Right renal cortex interstitium (tissue), 3 donors: ENCODE measurements around the gene RCN1. TPM values are rescaled to one million over a fixed set of nuclear protein-coding genes. Genes with fewer than 3 reads are reported as not detected.
"Not testable (repeated sequence)": the region's sequence is repeated elsewhere in the genome, so short reads cannot be mapped to it uniquely, and the experiment has no call there.

Experiments
- DNase-seq, 3 donors: peaks; one replicate each; pipeline ENCODE4 v3.0.0-alpha.2; 2013; ENCODE audit warnings: low read depth in 3 of 3, low spot score in 2 of 3
- polyA plus RNA-seq, 3 donors: library from polyadenylated mRNA; unstranded; fragments of 120-200 nt; gene quantifications; one replicate each; pipeline ENCODE4 v1.2.1, GENCODE V29; 2013; ENCODE audit not compliant: insufficient read length in 3 of 3

RCN1 gene
- polyA plus RNA-seq, 3 donors, result 179 to 213 (median 212) TPM

DNA sequence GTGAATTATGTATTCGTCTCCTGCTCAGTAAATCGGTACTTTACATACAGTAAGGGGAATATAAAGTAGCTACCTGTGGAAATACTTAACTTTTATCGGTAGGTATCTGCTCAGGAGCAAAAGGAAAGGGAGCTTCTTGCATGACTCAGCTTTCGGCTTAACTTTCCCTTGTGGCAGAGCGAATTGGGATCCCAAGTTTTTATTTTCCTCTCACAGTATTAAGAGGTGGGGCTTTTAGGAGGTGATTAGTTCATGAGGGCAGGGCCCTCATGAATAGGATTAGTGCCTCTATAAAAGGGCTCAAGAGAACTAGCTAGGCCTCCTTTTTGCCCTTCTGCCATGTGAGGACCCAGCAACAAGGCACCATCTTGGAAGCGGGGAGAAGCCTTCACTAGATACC lies 18.7 kb downstream of the RCN1 start:
- no peak for DNase-seq

DNA sequence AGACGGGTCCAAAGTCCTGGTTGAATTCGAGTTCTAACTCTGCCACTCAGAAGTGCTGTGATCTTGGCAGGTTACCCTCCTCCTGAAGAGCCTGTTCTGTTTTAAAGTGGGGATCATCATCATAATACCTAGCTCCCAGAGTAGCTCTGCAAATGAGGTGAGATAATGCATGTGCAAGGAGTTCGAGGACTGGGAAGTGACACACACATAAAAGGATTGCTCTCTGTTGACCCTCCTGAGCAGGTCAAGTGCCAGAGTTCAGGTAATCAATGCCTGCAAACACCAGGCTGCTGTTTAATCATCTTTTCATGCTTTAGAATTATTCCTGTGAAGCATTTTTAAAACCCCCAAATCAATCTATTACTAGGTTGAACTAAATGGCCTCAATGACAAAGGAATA lies 19.9 kb downstream of the RCN1 start:
- no peak for DNase-seq

DNA sequence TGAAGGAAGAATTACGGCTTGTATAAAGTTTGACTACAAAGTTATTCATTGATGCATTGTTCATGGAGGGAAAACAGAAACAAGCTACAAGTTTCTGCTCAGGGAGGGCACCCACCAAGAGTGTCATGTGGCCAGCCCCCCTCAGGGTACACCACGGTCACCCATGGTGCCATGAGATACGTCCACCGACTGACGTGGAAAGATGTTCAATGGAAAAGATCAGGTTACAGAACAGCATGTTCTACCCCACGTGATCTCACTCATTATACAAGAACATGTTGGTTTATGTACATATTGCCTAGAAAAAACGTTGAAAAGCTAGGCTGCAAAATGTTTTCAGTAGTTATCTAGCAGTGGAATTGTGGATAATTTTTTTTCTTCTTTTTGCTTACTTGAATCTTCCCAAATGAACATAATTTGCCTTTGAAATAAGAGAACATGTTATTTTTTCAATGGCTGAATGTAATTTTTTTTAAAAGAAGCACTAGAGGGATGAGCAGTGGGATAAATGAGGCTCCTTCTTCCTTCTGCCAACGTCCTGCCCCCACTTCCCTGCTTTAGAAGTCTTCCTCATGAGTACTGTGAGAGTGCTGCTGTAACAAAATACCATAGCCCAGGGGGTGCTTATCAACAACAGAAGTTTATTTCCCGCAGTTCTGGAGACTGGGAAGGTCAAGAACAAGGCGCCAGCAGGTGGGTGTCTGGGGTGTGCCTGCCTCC lies 22.5 kb downstream of the RCN1 start:
- DNase-seq, result no peak

DNA sequence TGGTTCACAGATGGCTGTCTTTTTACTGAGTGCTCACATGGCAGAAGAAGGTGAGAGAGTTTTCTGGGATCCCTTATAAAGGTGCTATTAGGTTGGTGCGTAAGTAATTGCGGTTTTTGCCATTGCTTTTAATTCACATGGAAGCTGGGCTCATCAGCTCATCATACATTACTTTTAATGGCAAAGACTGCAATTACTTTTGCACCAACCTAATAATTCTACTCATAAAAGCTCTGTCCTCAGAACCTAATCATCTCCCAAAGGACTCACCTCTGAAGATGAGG lies 23.0 kb downstream of the RCN1 start:
- DNase-seq, result no peak

DNA sequence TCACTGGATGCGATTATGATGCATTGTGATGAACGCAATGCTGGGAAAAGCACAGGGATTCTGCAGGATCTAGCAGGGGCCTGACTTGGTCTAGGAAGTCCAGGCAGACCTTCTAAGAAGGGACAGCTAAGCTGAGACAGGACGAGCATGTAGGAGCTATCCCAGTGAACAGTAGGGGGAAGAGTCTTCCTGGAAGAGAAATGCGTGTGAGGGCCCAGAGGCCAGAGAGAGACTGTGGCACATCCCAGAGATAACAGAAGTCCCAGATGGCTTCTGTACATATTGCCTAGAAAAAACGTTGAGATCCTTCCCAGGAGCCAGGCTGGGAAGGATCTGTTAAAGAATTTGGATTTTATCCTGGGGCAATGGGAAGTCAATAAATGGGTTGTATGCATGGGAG lies 24.6 kb downstream of the RCN1 start:
- DNase-seq, result no peak

DNA sequence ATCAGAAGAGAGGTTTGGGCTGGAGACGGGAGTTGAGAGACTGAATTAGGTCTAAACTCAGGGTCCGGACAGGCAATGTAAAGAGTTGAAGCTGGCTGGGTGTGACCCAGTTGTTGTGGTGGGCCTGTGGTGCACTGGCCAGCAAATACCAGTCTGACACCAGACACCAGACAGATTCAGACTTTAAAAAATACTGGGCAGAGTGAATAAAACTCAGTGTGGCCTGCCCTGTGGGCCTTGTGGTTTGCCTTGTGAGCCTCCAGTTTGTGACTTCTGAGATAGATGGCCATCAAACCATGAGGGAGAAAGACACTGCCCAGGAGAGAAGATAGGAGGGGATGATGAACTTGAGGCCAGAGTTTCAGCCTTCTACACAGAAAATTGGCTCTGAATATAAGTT lies 25.8 kb downstream of the RCN1 start:
- no peak for DNase-seq

DNA sequence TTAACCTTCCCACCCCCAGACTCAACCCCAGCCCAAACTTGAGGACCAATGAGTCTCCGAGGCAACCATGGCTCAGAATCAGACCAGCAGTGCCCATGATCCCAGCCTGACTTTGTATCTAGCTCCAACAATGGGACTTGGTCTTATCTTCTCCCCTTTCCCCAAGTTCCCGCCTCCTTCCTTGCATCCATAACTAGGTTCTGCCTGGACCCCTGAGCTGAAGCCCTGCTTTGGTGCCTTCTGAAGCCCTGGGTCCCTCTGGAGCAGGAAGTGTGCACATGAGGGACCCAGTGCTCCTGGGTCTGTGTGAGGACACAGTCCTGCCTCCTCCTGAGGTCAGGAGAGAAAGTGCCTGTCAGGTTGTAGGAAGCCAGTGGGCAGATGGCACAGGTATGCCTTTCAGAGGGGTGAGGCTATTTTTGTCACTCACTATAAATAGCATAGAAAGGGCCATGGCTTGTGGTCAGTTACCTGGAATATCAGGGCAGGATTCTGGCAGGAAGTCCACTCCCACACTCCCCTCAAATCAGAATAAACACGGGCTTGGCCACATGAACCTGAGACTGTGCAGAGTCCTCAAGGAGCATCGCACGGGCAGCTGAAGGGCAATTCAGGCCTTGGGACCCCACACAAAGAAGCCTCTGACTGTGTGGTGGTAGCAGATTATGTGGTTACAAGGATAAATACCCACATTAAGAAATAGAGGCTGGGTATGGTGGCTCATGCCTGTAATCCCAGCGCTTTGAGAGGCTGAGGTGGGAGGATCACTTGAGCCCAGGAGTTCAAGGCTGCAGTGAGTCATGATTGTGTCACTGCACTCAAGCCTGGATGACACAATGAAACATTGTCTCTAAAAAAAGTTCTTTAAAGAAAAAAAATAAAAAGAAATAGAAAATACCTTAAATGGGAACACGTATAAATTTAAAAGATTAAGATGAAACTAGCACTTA lies 27.4 kb downstream of the RCN1 start:
- no peak for DNase-seq

DNA sequence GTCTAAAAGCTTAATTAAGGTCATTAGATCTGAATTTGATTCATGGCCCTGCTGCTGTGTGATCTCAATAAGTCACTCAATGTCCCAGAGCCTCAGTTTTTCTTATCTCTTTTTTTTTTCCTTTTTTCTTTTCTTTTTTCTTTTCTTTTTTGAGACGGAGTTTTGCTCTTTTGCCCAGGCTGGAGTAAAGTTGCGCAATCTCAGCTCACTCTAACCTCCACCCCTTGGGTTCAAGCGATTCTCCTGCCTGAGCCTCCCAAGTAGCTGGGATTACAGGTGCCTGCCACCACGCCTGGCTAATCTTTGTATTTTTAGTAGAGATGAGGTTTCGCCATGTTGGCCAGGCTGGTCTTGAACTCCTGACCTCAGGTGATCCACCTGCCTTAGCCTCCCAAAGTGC lies 28.3 kb downstream of the RCN1 start:
- DNase-seq, result not testable (repeated sequence)

DNA sequence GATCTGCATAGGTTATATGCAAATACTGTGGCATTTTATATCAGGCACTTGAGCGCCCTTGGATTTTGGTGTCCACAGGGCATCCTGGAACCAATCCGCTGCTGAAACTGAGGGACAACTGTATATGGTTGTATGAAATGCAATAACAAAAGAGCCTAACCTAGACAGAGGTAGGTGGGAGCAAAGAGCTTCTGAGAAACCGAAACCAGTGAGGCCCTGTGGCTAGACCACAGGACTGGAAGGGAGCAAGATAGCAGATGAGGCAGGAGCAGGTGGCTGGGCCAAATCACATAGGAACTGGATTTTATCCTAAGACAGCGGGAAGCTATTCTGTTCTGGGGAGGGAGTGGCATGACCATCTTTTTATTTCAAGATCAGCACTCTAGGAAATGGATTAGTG lies 30.1 kb downstream of the RCN1 start:
- DNase-seq, result no peak

DNA sequence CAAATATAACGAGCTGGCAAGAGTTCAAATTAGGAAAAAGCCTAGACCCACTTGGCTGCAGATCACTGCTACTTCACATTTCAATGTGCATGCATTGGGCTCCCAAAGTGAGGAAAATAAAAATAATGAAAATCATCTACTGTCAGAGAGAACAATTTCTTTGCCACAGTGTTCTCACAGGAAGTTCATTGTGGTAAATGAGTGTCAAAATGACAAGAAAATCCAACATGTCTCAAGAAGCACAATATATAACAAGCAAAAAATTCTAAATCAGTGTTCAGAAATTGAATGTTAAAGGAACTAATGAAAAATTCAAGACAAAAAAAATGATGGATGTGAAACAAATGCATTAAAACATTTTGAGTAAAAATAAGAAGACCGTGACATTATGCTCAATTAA lies 31.3 kb downstream of the RCN1 start:
- no peak for DNase-seq

DNA sequence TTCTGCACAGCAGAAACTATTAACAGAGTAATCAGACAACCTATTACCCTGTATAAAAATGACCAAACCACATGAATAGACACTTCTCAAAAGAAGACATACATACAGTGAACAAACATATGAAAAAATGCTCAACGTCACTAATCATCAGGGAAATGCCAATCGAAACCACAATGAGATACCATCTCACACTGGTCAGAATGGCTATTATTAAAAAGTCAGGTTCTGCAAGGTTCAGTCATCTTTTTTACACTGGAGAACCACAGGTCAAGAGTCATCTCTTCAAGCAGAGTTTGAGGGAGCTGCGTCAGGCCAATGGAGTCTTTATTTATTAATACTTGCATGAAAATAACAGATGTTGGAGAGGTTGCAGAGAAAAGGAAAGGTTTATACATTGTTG lies 40.4 kb downstream of the RCN1 start:
- no peak for DNase-seq

DNA sequence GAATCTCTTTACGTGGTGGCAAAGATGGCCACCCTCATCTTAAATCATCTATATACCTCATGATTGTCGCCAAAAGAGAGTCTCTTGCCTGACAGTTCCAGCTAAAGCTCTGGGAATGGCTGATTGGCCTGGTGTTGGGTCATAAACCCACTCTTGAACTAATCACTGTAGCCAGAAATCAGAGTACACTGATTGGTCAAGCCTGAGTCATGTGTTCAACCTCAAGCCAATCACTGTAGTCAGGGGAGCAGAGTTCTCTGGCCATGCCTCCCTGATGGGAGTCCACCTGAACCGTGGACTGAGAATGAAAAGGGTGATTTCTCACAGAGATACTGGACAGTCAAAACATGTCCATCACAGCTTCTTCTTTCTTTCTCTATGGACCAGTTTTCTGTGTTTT lies 45.8 kb downstream of the RCN1 start:
- DNase-seq, result no peak

DNA sequence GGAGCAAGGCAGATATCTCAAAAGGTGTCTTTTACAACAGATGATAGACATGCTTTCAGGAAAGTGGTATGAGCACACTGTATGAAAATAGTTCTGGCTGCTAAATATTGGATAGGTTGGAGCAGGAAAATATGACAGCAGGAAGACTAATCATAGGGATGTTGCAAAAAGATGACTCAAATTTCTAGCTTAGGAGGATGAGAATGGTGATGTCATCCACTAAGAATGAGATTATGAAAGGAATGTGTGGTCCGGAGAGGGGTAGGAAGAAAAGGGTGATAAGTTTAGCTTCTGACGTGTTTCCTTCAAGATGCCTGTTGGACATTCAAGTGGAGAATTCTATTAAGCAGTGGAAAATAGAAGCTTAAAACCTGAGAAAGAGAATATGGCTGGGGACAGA lies 46.4 kb downstream of the RCN1 start:
- DNase-seq, result no peak

DNA sequence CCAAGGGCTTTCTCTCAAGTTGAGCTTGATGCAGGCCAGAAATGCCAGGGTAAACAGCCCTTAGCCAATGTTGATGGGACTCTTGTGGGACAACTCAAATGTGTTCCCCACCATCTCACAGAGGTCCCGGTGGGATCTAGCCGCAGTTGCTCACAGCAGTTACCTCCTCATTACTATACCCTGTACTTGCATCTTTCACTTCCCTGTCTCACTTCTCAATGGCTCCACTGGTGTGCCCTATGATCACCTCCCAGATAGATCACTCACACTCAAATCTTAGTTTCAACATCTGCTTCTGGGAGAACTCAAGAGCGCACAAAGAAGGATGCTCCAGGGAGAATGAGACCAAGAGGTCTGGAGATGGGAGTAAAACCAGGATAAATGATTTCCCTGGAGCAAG lies 47.0 kb downstream of the RCN1 start:
- no peak for DNase-seq

DNA sequence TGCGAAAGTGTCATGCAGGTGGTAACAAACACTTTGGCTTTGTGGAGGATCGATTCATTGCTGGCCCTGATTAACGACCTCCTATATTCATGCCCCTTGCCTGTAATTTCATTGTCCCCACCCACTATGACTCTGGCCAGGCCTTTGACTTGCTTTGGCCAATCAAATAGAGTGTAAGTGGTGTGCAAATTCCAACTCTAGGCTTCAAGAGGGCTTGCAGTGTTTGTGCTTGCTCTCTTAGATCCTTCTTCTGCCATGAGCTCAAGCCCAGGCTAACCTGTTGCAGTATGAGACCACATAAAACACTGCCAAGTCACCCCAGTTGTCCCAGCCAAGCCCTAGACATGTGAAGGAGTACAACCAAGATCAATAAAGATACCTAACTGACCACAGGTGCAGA lies 48.0 kb downstream of the RCN1 start:
- no peak for DNase-seq

DNA sequence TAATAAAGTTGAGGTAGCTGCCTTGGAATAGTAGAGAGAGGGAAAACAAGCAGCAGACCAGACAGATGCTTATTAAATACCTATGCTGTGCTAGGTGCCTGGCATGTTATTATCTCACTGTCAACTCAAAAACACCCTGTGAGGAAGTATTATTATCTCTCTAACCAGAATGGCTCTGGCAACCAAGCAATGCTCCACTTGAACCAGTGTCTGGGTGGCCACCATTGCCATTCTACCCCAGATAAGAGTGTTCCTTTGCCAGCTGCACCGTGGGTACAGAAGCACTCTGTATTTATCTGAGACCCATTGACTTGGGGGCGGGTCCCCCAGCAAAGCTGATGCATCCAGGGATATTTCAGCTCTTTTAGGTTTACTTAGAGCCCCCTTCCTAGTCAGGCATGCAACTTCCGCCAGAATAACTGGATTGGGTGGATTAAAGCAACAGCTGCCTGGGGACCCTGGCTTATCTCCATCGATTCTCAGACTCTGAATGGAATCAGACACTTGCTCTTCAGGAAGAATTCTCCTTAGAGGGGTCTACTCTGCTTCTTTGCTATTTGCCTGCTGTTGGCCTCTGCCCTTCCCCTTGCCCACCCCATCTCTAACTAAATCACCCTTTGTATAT lies 49.1 kb downstream of the RCN1 start:
- no peak for DNase-seq

DNA sequence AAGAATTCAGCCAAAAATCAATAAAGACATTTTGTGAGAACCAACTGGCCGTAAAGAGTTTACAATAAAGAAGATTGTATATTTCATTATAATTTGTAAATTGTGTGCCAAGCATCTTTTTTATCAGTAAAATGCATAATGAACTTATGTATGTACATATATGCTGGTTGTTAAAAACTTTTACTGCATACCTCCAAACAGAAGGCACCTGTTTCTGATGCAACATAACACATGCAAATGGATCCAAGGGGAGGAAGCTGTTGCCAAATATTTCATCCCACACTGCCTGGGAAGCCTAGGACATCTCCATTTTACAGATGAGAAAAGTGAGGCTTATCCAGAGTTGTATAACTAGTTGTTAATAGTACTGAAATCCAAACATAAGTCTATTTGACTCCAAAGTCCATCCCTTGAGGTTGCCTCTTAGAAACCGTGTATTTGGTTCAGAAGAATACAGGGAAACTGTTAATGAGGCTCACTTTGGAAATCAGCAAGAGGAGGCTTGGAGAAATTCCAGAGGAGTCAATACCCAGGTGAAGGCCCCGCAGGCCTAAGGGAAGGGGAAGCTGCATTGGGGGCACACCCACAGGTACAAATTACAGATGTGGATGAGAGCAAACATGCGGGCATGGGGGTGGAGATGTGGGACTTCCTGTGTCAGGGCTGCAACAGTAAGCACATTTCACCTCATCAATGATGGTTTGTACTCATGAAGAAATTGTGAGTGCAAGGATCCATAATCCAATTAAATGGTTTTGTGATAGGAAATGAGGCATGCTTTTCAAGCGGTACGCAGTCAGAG lies 51.1 kb downstream of the RCN1 start:
- no peak for DNase-seq

DNA sequence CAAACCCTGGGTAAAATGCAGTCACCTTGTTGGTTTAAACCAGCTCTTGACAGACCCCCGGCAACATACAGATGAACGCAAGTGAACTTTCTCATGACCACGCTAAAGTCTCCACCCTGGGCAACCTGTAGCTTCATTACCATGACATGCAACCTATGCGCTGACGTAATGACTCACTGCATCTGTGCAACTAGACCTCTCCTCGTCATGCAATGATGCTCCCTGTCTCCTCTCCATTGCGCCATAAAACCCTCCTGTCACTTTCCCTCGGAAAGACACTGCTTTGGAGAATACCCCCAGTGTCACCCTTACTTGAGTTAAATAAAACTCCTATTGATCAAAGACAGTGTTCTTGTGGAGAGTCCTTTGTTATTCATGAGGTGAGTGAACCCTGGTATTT lies 52.5 kb downstream of the RCN1 start:
- DNase-seq, result no peak

DNA sequence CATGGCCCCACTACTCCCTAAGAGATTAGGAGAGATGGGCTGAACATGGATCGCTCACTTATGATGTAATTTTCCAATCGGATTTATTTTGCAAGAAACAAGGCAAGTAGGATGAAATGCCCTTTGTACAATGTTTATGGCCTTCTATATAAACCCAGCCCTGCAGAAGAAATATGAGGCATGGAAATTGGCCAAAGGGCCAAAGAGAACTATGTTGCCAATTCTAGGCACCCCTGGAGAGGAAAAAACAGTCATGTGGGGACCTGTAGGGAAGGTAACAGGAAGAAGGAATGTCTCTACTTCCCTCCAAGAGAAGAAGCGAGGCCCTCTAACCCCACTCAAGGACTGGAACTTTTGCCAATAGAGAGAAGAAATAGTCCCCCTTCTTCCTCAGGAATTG lies 54.4 kb downstream of the RCN1 start:
- DNase-seq, result no peak

DNA sequence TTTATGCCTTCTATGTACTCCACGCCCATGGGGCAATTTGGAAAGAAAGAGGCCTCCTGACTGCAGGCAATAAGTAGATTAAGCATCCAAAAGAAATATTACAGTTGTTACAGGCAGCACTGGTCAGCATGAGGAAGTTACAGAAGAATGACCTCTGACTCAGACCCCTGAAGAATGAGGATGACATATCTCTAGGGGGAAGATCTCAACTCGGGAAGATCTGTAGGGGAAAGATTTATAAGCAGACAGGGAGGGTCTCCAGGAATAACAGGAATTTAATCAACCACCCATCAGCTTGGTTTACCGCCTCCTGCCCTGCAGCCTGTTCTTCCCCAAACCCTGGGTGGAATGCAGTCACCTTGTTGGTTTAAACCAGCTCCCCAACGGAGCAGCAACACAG lies 58.0 kb downstream of the RCN1 start:
- no peak for DNase-seq

DNA sequence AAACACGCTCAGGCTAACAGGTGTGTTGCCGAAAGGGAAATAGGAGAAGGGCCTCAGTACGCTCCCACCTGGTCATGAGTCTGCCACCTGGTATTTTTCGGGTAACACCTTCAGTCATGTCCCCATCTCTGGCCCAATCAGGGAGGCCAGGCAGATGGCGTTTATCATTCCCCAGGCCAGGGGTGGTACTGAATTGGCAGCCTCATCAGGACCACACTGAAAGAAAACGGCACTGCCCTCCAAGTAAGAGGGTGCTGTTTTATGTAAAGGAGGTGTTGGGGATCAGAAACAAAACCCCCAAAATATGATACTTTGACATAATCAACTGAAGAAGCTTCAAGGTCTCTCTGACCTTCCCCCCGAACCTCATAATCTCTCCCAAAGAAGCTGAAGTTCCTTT lies 58.9 kb downstream of the RCN1 start:
- no peak for DNase-seq
